Fibroblast of pulmonary artery (primary cell): ENCODE data around the gene TNS3.
A peak's percentile ranks its signal among the peaks of the same experiment; 100 is the strongest.

Experiments used
- DNase-seq: peaks from one replicate; pipeline ENCODE4 v3.0.0-alpha.2; 2010; ENCODE audit warnings: low read depth
- H3K4me3 ChIP-seq: replicated peaks from 2 replicates; pipeline ENCODE4 v1.5.1; 2011; ENCODE audit warnings: low read depth, mild to moderate bottlenecking, control low read depth, low read length, moderate library complexity
- CTCF ChIP-seq: IDR thresholded peaks from 2 replicates; pipeline ENCODE4 v1.5.1; 2011; ENCODE audit warnings: mild to moderate bottlenecking, control low read depth, low read length, inconsistent platforms; ENCODE audit errors: missing control alignments

The TNS3 gene

GRCh38 chr7:47362984-47363383 is 218.9 kb downstream of the TNS3 start:
- TF ChIP-seq CTCF = no peak
- H3K4me3 ChIP-seq = no peak overlapping the region
- DNase-seq = no peak

DNA sequence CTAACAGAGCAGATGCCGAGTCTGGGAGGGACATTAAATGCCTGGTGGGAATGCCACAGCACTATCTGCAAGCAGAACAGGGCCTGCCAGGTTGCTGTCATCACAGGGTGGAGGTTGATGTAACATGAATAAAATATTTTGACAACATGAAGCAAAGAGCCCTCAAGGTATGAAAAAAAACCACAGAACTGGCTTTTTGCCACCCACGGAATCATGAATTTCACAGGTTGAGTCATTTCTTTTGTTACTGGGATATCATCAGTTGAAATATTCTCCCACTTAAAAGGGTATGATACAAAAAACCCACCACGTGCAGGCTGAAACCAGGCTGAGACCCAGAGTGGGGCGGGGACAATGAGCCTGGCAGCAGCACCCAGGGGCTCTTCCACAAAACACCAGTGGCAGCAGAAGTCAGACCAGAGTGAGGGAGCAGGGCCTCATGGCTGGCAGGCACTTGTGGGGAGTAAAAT is 220.1 kb downstream of the TNS3 start:
- DNase-seq = peak; percentile 89
- H3K4me3 ChIP-seq = no peak overlapping the region
- no peak for TF ChIP-seq CTCF

DNA sequence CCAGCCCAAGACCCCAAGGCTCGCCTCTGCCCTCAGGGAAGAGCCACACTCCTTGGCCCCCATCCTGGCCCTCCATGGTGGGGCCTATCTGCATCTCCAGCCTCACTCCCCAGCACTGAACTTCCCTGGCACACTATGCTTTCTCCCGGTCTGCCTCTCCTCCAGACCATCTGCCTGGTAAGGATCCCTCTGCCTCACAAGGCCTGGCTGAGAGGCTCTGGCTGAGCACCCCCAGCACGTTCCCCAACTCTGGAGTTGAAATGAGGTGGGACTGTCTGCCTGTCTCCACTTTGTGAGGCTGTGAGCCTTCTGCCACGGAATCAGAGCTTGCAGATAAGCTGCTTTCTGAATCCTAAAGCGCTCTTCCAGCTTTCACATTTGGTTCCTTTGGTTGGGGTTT is 220.7 kb downstream of the TNS3 start:
- H3K4me3 ChIP-seq = no peak overlapping the region
- no peak for DNase-seq
- TF ChIP-seq CTCF = no peak

DNA sequence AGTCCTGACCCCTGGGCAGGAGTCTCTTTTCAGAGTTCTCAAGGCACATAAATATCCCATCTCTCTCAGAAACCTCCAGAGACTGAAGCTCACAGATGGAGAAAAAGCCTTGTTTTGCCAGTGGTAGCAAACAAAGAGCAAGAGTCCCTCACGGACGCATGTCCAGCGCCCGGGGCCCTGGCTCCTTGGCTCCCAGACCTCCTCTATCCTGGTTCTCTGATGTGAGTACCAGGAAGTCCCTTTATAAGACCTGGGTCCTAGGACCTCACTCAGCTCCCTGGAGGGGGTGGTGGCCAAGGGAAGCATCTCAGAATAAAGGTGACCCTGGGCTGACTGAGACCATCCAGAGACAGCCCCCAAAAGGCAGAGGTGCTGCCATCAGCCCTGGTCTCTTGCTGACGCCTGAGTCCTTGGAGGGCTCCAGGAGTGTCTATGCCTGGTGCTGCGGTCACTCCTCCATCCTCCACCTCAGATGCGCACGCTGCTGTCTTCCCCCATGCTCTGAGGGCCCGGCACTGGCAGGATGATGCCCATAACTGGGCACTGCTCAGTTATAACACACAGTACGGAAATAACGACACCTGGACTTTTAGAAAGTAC is 221.5 kb downstream of the TNS3 start:
- no peak for TF ChIP-seq CTCF
- H3K4me3 ChIP-seq = no peak overlapping the region
- no peak for DNase-seq

DNA sequence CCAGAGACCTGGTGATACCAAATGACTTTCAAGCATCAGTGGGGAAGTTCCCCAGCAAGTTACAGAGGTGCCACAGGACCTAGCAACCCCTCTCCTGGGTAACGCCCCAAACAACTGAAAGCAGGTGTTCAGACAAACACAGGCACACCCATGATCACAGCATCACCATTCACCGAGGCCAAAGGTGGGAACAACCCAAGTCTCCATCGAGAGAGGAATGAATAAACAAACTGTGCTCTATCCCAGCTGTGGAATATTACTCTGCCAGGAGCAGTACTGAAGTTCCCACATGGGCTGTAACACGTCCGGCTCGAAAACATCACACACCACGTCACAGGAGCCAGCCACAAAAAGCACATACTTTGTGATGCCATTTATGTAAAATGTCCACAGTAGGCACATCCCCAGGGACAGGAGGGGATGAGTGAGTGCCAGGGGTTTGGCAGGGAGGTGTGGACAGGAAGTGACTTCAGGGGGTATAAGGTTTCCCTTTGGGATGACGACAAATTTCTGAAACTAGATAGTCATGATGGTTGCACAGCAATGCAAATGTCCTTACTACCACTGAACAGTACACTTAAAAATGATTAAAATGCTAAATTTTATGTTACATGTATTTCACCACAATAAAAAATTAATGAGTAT is 222.8 kb downstream of the TNS3 start:
- no peak for TF ChIP-seq CTCF
- no peak overlapping the region for H3K4me3 ChIP-seq
- no peak for DNase-seq

- TF ChIP-seq CTCF = no peak
These were observed 223.6 kb downstream of the TNS3 start for GRCh38 chr7:47358357-47358756.

GRCh38 chr7:47357863-47358262 is 224.0 kb downstream of the TNS3 start:
- TF ChIP-seq CTCF = no peak
- DNase-seq = no peak
- no peak overlapping the region for H3K4me3 ChIP-seq

More at GRCh38 chr7:47358357-47358756, 223.6 kb downstream of the TNS3 start:
- DNase-seq = no peak
- H3K4me3 ChIP-seq = no peak overlapping the region
